GM21381 (cell line): ENCODE results near the gene PPFIA3.
"Not testable (repeated sequence)": the region's sequence is repeated elsewhere in the genome, so short reads cannot be mapped to it uniquely, and the experiment has no call there.

Source experiments
- ATAC-seq: cut with Tn5 transposase; IDR thresholded peaks from one replicate; pipeline ENCODE4 v1.9.1; 2021; ENCODE audit warnings: mild to moderate bottlenecking, moderate library complexity; ENCODE audit not compliant: unreplicated experiment

The PPFIA3 gene

GRCh38 chr19:49119411-49120324 is at the start of gene PPFIA3:
Gene PPFIA3 (plus strand): TSS chr19:49119544. CDS start chr19:49127874, 8,330 bp downstream.
- no peak for ATAC-seq

GRCh38 chr19:49070416-49070815 is 48.9 kb upstream of the PPFIA3 start:
- ATAC-seq, result no peak

- no peak for ATAC-seq
These were observed 47.3 kb upstream of the PPFIA3 start for GRCh38 chr19:49071860-49072547.

- no peak for ATAC-seq
These were observed 45.6 kb upstream of the PPFIA3 start for GRCh38 chr19:49073514-49074378.

- ATAC-seq, result not testable (repeated sequence)
These were observed 44.5 kb upstream of the PPFIA3 start for GRCh38 chr19:49074869-49075268.

- no peak for ATAC-seq
These were observed 39.0 kb upstream of the PPFIA3 start for GRCh38 chr19:49080392-49080791.

GRCh38 chr19:49081273-49081672 is 38.1 kb upstream of the PPFIA3 start:
- no peak for ATAC-seq

- no peak for ATAC-seq
These were observed 34.9 kb upstream of the PPFIA3 start for GRCh38 chr19:49084206-49085019.

- peak; percentile 89 for ATAC-seq
These were observed 34.1 kb upstream of the PPFIA3 start, which contains the start of gene SNRNP70 for GRCh38 chr19:49085020-49085867. Gene SNRNP70 (plus strand): TSS chr19:49085451. CDS start chr19:49086415, 964 bp downstream.

- ATAC-seq, result no peak
These were observed 33.5 kb upstream of the PPFIA3 start for GRCh38 chr19:49085868-49086232.

GRCh38 chr19:49086296-49086695 is 33.0 kb upstream of the PPFIA3 start:
- ATAC-seq, result no peak

GRCh38 chr19:49091391-49092038 is 27.8 kb upstream of the PPFIA3 start:
- no peak for ATAC-seq

GRCh38 chr19:49092686-49093085 is 26.7 kb upstream of the PPFIA3 start:
- no peak for ATAC-seq

- no peak for ATAC-seq
These were observed 24.6 kb upstream of the PPFIA3 start for GRCh38 chr19:49094505-49095482.

GRCh38 chr19:49097453-49098288 is 21.7 kb upstream of the PPFIA3 start:
- ATAC-seq, result no peak

GRCh38 chr19:49098795-49099194 is 20.5 kb upstream of the PPFIA3 start:
- no peak for ATAC-seq

- no peak for ATAC-seq
These were observed 18.2 kb upstream of the PPFIA3 start for GRCh38 chr19:49101160-49101559.
